Measurements from ENCODE around the gene CFAP52.

Gene CFAP52

GRCh38 chr17:9677411-9677810 lies 101.0 kb downstream of the CFAP52 start:
- H3K27ac ChIP-seq (replicated peaks) = no peak overlapping the region
- no peak for DNase-seq (ENCODE audit: low read depth in 1 of 2, low spot score in 1 of 2)
- H3K4me3 ChIP-seq (replicated peaks; ENCODE audit: insufficient read depth, low read length) = no peak overlapping the region
- no peaks in the 10 kb centered on the region for H3K27me3 ChIP-seq (ENCODE audit: insufficient read depth, poor library complexity, severe bottlenecking)
- TF ChIP-seq SPI1 (IDR thresholded peaks at IDR 0.05; ENCODE audit: borderline replicate concordance, low read depth) (no peak), POLR2AphosphoS5 (IDR thresholded peaks at IDR 0.05; ENCODE audit: low read depth) (no peak), REST (IDR thresholded peaks at IDR 0.05; ENCODE audit: insufficient replicate concordance, low read depth) (no peak), CTCF (IDR thresholded peaks at IDR 0.05; ENCODE audit: insufficient read depth, low read length) (no peak)

- TF ChIP-seq CTCF (IDR thresholded peaks at IDR 0.05; ENCODE audit: insufficient read depth, low read length) = no peak
- TF ChIP-seq POLR2AphosphoS5 (IDR thresholded peaks at IDR 0.05; ENCODE audit: low read depth) = no peak
- no peak for TF ChIP-seq SPI1 (IDR thresholded peaks at IDR 0.05; ENCODE audit: borderline replicate concordance, low read depth)
- no peak for TF ChIP-seq GABPA (IDR thresholded peaks at IDR 0.05; ENCODE audit: low read depth)
- TF ChIP-seq REST (IDR thresholded peaks at IDR 0.05; ENCODE audit: insufficient replicate concordance, low read depth) = no peak
- Histone ChIP-seq H3K27ac (replicated peaks) (no peak overlapping the region), H3K27me3 (ENCODE audit: insufficient read depth, poor library complexity, severe bottlenecking) (no peaks in the 10 kb centered on the region), H3K4me3 (replicated peaks; ENCODE audit: insufficient read depth, low read length) (no peak overlapping the region)
- no peak for DNase-seq (ENCODE audit: low read depth in 1 of 2, low spot score in 1 of 2)
These were observed 101.5 kb downstream of the CFAP52 start for GRCh38 chr17:9677896-9678295.

GRCh38 chr17:9684955-9685621 lies 108.6 kb downstream of the CFAP52 start:
- Histone ChIP-seq H3K27me3 (ENCODE audit: insufficient read depth, poor library complexity, severe bottlenecking) (no peaks in the 10 kb centered on the region), H3K27ac (replicated peaks) (no peak overlapping the region), H3K4me3 (replicated peaks; ENCODE audit: insufficient read depth, low read length) (no peak overlapping the region)
- no peak for DNase-seq (ENCODE audit: low read depth in 1 of 2, low spot score in 1 of 2)
- TF ChIP-seq CTCF (IDR thresholded peaks at IDR 0.05; ENCODE audit: insufficient read depth, low read length) (no peak), GABPA (IDR thresholded peaks at IDR 0.05; ENCODE audit: low read depth) (no peak), SPI1 (IDR thresholded peaks at IDR 0.05; ENCODE audit: borderline replicate concordance, low read depth) (no peak), POLR2AphosphoS5 (IDR thresholded peaks at IDR 0.05; ENCODE audit: low read depth) (no peak), REST (IDR thresholded peaks at IDR 0.05; ENCODE audit: insufficient replicate concordance, low read depth) (no peak)

Measured in HL-60 (cell line).